ENCODE data around the gene SMAD9. TPM values are rescaled to one million over a fixed set of nuclear protein-coding genes. Genes with fewer than 3 reads are reported as not detected.

SMAD9 gene
- total RNA-seq, 1 donor from 2014 or later = 4.2 TPM

- no peak for DNase-seq
- intact Hi-C loops (cut with micrococcal nuclease) = no loop called here
- no peaks in the 10 kb centered on the region for H3K27me3 ChIP-seq (ENCODE audit: low read depth)
- no peaks in the 10 kb centered on the region for H3K36me3 ChIP-seq
- H3K9me3 ChIP-seq (replicated peaks) = no peaks in the 10 kb centered on the region
- no peak overlapping the region for H3K27ac ChIP-seq (replicated peaks)
- no peak for TF ChIP-seq CTCF (IDR thresholded peaks at IDR 0.05; ENCODE audit: borderline replicate concordance)
- H3K4me1 ChIP-seq = peaks cover 17% of the 10 kb centered on the region
- H3K4me3 ChIP-seq = no peak overlapping the region
Measured at GRCh38 chr13:36834299-36834698, 85.7 kb downstream of the SMAD9 start.

- DNase-seq = no peak
- H3K9me3 ChIP-seq (replicated peaks) = no peaks in the 10 kb centered on the region
- H3K36me3 ChIP-seq = peaks cover 18% of the 10 kb centered on the region
- H3K27me3 ChIP-seq (ENCODE audit: low read depth) = no peaks in the 10 kb centered on the region
- no peaks in the 10 kb centered on the region for H3K4me1 ChIP-seq
- H3K27ac ChIP-seq (replicated peaks) = no peak overlapping the region
- no peak for TF ChIP-seq CTCF (IDR thresholded peaks at IDR 0.05; ENCODE audit: borderline replicate concordance)
- H3K4me3 ChIP-seq = no peak overlapping the region
- intact Hi-C loops (cut with micrococcal nuclease) = no loop called here
Measured at GRCh38 chr13:36831291-36831690, 88.7 kb downstream of the SMAD9 start.

- Histone ChIP-seq H3K27ac (replicated peaks) (no peak overlapping the region), H3K4me3 (no peak overlapping the region), H3K9me3 (replicated peaks) (no peaks in the 10 kb centered on the region), H3K36me3 (peaks cover 18% of the 10 kb centered on the region), H3K27me3 (ENCODE audit: low read depth) (no peaks in the 10 kb centered on the region), H3K4me1 (no peaks in the 10 kb centered on the region)
- TF ChIP-seq CTCF (IDR thresholded peaks at IDR 0.05; ENCODE audit: borderline replicate concordance) = no peak
- intact Hi-C loops (cut with micrococcal nuclease) = no loop called here
- DNase-seq = no peak
Measured at GRCh38 chr13:36829753-36830152, 90.3 kb downstream of the SMAD9 start.

- Histone ChIP-seq H3K4me1 (peaks cover 54% of the 10 kb centered on the region), H3K27ac (replicated peaks) (no peak overlapping the region), H3K4me3 (no peak overlapping the region), H3K36me3 (peaks cover 10% of the 10 kb centered on the region), H3K27me3 (ENCODE audit: low read depth) (no peaks in the 10 kb centered on the region), H3K9me3 (replicated peaks) (no peaks in the 10 kb centered on the region)
- intact Hi-C loops (cut with micrococcal nuclease) = no loop called here
- no peak for DNase-seq
- TF ChIP-seq CTCF (IDR thresholded peaks at IDR 0.05; ENCODE audit: borderline replicate concordance) = no peak
Measured at GRCh38 chr13:36822785-36823184, 97.3 kb downstream of the SMAD9 start.

GRCh38 chr13:36820222-36820621 lies 99.8 kb downstream of the SMAD9 start:
- DNase-seq = no peak
- intact Hi-C loops (cut with micrococcal nuclease) = no loop called here
- peak overlapping the region; percentile 93 for H3K4me3 ChIP-seq
- H3K27me3 ChIP-seq (ENCODE audit: low read depth) = no peaks in the 10 kb centered on the region
- H3K4me1 ChIP-seq = peaks cover 54% of the 10 kb centered on the region
- H3K27ac ChIP-seq (replicated peaks) = no peak overlapping the region
- no peaks in the 10 kb centered on the region for H3K9me3 ChIP-seq (replicated peaks)
- no peaks in the 10 kb centered on the region for H3K36me3 ChIP-seq
- TF ChIP-seq CTCF (IDR thresholded peaks at IDR 0.05; ENCODE audit: borderline replicate concordance) = no peak

- no peaks in the 10 kb centered on the region for H3K27me3 ChIP-seq (ENCODE audit: low read depth)
- intact Hi-C loops (cut with micrococcal nuclease) = no loop called here
- H3K9me3 ChIP-seq (replicated peaks) = no peaks in the 10 kb centered on the region
- no peak for DNase-seq
- no peaks in the 10 kb centered on the region for H3K36me3 ChIP-seq
- peaks cover 54% of the 10 kb centered on the region for H3K4me1 ChIP-seq
- no peak for TF ChIP-seq CTCF (IDR thresholded peaks at IDR 0.05; ENCODE audit: borderline replicate concordance)
- H3K4me3 ChIP-seq = peak overlapping the region; percentile 93
- H3K27ac ChIP-seq (replicated peaks) = peak overlapping the region; percentile 84
Measured at GRCh38 chr13:36819739-36820090, 100.3 kb downstream of the SMAD9 start.

All from left ventricle myocardium inferior (tissue), 1 donor.